ENCODE measurements around the gene ASPSCR1.

GRCh38 chr17:81930142-81931125 is 47.0 kb upstream of the ASPSCR1 start:
- TF ChIP-seq POLR2A (IDR thresholded peaks at IDR 0.05) (no peak), CTCF (IDR thresholded peaks at IDR 0.05) (no peak)
